GM12874 (cell line): ENCODE measurements around the gene EGFL7.

Experiments
- TF ChIP-seq, protein P1 (sequence below): IDR thresholded peaks from 2 replicates; pipeline ENCODE4 v1.5.1; 2011; ENCODE audit warnings: low read depth, mild to moderate bottlenecking, control low read depth, low read length, moderate library complexity; ENCODE audit not compliant: insufficient read depth

Gene EGFL7

DNA sequence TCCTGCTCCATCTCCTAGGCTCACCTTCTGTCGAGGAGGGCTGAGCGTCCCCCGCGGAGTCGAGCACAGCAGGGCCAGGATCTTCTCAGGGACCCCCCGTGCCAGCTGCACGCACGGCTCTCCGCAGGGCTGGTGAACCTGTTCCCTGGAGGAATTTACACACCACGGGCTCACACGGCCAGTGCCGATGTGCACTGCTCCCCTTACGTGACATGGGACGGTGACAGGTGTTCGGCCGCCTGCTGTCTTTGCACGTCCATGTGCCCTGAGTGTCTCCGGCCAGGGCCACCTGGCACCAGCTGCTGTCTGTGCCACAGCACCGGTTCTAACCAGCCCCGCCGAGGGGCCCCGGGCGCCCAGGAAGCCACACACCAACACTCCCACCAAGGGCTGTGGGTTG, 33.2 kb downstream of the EGFL7 start:
- TF ChIP-seq, protein P1, sequence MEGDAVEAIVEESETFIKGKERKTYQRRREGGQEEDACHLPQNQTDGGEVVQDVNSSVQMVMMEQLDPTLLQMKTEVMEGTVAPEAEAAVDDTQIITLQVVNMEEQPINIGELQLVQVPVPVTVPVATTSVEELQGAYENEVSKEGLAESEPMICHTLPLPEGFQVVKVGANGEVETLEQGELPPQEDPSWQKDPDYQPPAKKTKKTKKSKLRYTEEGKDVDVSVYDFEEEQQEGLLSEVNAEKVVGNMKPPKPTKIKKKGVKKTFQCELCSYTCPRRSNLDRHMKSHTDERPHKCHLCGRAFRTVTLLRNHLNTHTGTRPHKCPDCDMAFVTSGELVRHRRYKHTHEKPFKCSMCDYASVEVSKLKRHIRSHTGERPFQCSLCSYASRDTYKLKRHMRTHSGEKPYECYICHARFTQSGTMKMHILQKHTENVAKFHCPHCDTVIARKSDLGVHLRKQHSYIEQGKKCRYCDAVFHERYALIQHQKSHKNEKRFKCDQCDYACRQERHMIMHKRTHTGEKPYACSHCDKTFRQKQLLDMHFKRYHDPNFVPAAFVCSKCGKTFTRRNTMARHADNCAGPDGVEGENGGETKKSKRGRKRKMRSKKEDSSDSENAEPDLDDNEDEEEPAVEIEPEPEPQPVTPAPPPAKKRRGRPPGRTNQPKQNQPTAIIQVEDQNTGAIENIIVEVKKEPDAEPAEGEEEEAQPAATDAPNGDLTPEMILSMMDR = no peak

DNA sequence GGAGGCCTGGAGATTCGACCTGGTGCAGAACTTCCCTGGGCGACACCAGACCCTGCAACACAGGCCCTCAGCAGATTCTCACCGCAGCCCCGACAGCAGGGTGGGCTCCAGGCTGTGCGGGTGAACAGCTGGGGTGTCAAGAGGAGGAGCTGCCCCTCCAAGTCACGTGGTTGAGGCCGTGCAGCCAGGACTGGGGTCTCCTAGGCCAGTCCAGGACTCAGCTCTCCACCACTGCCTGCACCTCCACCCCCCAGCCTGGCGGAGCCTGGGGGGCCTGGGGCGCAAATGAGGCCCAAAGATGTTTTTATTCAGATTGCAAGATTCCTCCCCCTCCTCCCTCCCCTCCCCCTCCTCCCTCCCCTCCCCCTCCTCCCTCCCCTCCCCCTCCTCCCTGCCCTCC, 33.8 kb downstream of the EGFL7 start:
- TF ChIP-seq, protein P1 = no peak

DNA sequence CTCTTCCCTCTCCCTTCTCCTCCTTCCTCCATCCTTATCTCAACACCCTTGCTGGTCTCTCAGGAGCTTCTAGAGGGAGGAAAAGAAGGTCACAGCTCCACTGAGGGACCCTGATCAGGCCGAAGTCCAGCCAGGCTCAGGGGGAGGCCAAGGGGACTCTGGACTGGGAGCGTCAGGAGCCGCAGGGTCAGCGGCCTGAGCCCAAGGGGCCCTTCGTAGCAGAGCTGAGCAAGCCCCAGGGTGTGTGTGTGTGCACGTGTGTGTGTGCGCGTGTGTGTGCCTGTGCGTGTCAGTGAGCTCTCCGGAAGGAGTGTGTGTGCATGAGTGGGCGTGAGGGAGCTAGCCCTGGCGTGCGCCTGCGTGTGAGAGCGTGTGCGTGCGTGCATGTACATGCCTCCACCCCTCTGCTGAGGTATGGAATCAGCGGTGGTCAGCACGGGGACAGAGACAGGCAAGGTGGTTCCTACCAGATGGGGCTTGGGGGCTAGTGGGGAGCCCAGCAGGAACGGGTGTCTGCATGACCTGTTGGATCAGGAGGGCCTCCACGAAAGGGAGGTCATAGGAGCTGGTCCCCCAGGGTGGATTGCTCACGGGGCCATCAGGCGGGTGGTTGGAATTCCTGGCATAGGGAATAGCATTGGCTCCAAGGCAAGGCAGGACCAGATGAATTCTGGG, 34.6 kb downstream of the EGFL7 start:
- TF ChIP-seq, protein P1 = no peak

DNA sequence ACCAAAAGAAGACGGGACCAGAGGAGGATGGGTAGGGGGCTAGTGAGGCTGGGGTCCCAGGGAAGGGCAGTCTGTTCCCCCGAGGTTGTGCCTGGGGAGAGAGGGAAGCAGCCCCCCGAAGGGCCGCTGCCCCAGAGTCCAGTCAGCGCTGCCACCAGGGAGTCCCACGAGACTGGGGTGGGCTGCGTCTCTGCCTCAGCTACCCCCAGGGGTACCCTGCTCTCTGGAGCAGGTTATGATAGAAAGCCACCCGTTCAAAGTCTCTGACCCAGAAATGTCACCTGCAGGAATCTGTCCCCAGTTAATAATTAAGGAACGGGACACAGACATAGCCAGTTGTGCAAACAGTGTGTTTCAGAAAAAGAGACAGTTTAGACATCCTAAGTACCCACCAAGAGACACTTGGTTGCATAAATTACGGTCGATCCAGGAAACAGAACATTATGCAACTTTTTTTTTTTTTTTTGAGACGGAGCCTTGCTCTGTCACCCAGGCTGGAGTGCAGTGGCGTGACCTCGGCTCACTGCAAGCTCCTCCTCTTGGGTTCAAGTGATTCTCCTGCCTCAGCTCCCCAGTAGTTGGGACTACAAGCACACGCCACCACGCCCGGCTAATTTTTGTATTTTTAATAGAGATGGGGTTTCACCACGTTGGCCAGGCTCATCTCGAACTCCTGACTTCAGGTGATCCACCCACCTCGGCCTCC, 35.3 kb downstream of the EGFL7 start:
- TF ChIP-seq, protein P1 = no peak

DNA sequence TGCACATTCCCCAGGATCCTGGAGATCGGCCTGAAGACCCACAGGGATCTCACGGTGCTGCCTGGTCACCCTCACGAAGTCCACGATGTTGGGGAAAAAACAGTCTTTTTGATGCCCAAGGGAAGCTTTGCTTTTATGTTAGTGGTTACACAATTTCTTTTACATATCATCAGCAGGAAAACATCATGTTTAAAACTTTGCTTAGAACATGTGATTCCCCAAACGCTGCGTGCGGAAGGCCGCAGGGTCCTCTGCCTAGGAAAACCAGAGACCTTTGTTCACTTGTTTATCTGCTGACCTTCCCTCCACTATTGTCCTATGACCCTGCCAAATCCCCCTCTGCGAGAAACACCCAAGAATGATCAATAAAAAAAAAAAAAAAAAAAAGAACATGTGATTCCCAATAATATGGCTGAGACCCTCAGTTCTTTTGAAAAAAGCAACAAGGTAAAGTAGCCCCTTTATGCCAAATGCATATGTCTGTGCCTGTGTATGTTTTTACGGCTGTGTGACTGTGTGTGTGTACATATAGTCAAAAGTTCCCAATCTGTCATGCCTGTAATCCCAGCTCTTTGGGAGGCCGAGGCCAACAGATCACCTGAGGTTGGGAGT, 36.0 kb downstream of the EGFL7 start:
- TF ChIP-seq, protein P1 = no peak

DNA sequence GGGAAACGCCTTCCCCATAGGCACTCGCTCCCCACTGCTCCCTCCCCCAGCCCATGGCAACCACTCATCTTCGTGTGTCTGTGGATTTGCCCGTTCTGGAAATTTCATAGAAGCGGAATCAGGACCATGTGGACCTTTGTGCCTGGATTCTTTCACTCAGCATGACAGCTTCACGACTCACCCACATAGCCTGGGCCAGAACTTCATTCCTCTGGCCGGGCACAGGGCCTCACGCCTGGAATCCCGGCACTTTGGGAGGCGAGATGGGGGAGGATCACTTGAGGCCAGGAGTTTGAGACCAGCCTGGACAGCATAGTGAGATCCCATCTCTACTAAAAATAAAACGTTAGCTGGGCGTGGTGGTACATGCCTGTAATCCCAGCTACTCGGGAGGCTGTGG, 37.6 kb downstream of the EGFL7 start:
- TF ChIP-seq, protein P1 = no peak

DNA sequence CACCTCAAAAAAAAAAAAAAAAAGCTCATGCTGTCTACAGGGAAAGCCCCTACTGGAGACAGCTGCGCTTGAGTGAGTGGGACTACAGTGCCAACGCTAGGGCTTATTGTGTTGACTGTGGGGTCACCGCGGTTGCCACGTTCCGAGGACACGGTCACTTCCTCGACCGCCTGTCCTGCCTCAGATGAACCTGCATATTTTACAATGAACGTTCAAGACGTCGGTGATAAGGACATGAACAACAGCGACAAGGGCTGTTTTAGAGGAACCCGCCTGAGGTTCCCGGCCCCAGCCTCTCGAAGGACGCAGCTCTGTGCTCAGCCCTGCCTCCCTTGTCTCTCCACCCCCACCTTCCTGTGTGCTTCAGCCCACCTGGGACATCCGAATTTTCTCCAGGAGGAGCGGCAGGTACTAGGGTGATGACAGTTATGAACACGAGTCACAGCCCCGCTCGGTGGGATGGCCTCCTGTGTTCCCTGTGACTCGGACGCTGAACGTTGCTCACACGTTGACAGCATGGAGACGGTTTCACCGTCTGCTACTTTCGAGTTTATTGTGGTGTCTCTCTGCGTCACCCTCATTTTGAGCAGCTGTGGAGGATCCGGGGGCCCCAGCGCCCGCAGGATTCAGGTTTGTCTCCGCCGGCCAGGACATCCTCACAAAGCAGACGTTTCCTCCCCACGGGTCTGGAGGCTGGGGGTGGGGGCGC, 38.4 kb downstream of the EGFL7 start:
- TF ChIP-seq, protein P1 = no peak
